ENCODE results near the gene LMX1A. TPM values are rescaled to one million over a fixed set of nuclear protein-coding genes. Genes with fewer than 3 reads are reported as not detected.

The LMX1A gene
- total RNA-seq, 1 donor from 2014 or later = 0.22 TPM

- intact Hi-C loops (cut with DNase I) = no loop called here
- DNase-seq (ENCODE audit: low spot score) = no peak
- no peak for ATAC-seq
These were observed 15.2 kb upstream of the LMX1A start for GRCh38 chr1:165371588-165372225.

GRCh38 chr1:165369255-165369848 lies 12.8 kb upstream of the LMX1A start:
- DNase-seq (ENCODE audit: low spot score) = peak; percentile 80
- peak; percentile 68 for ATAC-seq
- intact Hi-C loops (cut with DNase I) = loop anchor here (5.0 kb wide), 1 partner anchor 227 kb away; no protein-coding TSS in a partner anchor

DNA sequence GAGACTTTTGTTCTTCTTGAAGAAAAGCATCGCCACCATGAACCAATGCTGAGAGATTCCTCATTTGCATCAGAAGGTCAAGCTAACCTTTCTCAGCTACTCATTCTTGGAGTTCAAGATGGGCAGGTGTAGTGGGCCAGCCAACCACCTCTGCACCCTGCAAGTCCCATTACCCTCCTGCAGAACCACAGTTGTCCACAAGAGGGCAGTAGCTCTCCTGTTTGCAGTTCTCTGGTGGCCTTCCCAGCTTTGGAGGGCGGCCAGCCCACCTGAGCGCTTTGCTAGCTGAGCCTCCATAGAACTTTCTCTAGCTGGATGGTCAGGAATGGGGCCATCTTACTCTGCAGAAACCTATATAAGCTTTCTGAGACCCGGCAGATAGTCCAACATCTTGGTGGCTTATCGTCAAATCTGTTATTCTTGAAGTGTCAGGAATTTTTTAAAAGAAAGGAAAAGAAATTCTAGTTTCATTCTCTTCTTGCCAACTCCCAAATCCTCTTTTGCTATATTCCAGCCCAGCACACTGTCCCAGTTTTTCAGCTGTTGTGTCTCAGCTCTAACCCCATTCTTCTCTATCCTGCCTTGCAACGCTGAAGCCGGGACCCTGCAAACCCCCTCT lies 11.0 kb upstream of the LMX1A start:
- ATAC-seq = no peak
- peak; percentile 90 for DNase-seq (ENCODE audit: low spot score)
- intact Hi-C loops (cut with DNase I) = loop anchor here (5.0 kb wide), 1 partner anchor 225 kb away; no protein-coding TSS in a partner anchor

DNA sequence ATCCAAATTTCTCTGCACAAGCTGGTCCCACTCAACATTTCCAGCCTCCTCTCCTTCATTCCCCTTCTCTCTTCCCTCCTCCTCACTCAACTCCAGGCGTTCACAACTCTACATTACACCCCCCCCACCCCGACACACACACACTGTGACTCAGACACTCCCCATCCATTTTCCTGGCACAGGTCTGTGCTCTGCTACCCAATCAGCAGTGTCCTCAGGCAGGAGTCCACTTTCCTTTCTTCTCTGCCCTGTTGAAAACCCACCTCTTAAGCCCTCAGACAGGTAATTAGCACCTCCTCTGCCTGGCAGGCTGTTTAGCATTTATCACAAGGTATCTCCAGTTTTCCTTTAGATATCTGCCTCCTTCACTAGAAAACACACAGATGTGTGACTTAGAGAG lies 8.8 kb upstream of the LMX1A start:
- intact Hi-C loops (cut with DNase I) = loop anchor here (5.0 kb wide), 1 partner anchor 223 kb away; no protein-coding TSS in a partner anchor
- ATAC-seq (no peak), DNase-seq (ENCODE audit: low spot score) (no peak)

DNA sequence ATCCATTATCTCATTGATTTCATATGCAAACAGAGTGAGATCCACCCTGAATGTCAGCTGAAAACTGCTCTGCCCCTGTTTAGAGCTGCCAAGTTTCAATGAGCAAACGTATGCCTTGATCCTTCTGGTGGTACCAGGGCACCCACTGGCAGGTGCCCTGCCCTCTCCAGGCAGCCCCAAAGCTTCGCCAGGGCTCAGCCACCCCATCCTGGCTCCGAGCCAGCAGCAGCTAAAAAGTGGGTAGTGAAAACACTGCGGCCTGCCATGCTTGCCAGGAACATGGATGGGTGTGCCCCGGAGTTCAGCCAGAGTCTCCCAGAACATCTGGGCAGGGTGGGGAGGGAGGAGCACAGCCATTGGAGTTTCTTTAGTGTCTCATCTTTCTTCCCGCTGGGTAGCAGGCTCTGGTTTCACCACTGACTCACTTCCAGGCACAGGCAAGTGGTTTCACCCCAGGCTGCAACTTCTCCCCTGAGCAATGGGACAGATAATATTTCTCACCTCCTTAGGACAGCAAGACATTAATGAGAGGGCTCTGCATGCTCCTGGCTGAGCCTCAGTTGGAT lies 8.1 kb upstream of the LMX1A start:
- intact Hi-C loops (cut with DNase I) = loop anchor here (5.0 kb wide), 1 partner anchor 222 kb away; no protein-coding TSS in a partner anchor
- DNase-seq (ENCODE audit: low spot score) (no peak), ATAC-seq (peak; percentile 81)

DNA sequence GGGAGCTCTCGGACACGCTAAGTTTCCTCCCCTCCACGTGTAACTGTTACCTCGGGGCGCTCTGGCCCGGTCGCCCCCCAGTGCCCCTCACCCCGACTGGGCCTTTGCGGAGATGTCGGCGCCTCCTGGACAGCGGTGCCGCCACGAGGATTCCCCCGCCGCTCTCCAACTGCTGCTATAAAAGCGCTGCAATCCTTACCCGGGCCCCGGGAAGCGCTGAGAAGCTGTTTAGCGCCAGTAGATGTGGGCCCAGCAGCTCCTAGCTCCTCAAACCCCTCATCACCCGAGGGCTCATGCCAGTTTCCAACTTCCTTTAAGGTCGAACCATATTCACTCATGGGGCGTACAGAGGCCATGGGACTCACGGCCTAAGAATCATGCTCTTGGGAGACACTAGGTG lies 361 bp upstream of the LMX1A start:
- peak; percentile 41 for DNase-seq (ENCODE audit: low spot score)
- ATAC-seq = no peak
- intact Hi-C loops (cut with DNase I) = no loop called here

GRCh38 chr1:165355139-165355976 lies 1.2 kb downstream of the LMX1A start:
- intact Hi-C loops (cut with DNase I) = no loop called here
- ATAC-seq (peak; percentile 22), DNase-seq (ENCODE audit: low spot score) (no peak)

GRCh38 chr1:165354739-165355138 lies 1.8 kb downstream of the LMX1A start:
- DNase-seq (ENCODE audit: low spot score) (no peak), ATAC-seq (no peak)
- intact Hi-C loops (cut with DNase I) = no loop called here

DNA sequence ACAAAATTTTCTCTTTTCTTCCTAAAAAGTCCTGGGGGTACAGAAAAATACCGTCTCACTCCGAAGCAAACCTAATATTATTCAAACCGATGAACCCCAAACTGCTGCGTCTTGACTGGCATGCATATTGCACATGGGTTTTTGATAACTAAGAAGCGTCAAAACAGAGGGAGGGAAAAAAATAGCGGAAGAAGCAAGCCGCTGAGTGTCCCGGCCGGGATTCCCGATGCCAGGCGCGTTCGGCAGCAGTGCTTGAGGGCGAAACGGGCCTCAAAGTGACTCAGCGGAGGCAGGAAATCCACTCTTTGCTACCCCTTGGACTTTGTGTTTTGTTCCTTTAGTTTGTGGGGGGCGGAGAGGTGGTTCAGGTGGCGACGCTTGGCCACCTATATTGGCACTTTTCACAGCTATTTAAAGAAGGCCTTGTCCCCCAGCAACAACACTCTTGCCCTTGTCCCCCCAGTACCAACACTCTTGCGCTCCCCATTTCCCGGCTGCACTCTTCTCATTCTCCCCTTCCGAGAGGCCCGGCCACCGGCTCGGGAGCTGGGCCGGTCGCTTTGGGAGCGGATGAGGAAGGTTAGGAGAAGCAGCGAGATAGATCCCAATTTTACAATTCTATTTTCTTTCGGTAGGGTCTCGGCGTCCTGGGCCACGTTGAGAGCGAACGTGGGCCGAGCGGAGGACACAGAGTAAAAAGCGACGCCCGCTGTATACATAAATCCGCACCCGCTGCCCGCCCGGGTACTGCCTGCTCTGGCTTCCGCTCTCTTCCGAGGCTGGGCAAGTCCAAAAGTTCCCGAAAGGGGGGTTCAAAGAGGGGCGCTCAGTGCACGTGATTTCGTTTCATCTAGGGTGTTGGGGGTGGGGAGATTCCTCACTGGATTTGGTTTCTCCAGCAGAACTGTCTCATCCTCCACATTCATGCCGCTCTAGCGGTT lies 2.5 kb downstream of the LMX1A start:
- ATAC-seq (no peak), DNase-seq (ENCODE audit: low spot score) (no peak)
- intact Hi-C loops (cut with DNase I) = no loop called here

GRCh38 chr1:165352442-165353293 lies 3.8 kb downstream of the LMX1A start:
- DNase-seq (ENCODE audit: low spot score) = no peak
- ATAC-seq = no peak
- intact Hi-C loops (cut with DNase I) = no loop called here

DNA sequence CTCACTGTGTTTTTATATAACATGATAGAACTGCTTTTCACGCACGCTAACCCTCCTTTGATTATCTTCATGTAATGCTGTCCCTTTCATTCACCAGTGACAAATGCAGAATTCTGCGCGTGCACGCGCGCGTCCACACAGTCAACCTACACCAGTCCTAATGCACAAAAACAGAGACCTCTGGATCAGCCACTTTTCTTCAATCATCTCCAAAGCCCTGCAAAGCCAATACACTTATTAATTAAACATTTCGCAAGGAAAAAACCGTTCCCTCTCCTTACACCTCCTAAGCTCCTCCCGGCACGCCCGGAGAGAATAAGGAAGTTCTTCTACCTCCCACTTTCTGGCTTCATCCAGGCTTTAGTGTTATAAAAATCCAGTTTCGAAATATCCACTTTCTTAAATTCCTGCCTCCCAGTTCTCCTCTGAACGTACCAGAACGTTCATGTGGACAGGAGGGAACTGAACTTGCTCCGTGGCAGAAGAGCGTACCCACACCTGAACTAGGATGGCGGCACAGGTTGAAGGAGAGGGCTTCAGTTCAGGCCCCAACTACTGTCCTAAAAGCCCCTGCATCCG lies 4.6 kb downstream of the LMX1A start:
- intact Hi-C loops (cut with DNase I) = no loop called here
- no peak for DNase-seq (ENCODE audit: low spot score)
- no peak for ATAC-seq

GRCh38 chr1:165350840-165351239 lies 5.7 kb downstream of the LMX1A start:
- no peak for DNase-seq (ENCODE audit: low spot score)
- ATAC-seq = no peak
- intact Hi-C loops (cut with DNase I) = no loop called here

DNA sequence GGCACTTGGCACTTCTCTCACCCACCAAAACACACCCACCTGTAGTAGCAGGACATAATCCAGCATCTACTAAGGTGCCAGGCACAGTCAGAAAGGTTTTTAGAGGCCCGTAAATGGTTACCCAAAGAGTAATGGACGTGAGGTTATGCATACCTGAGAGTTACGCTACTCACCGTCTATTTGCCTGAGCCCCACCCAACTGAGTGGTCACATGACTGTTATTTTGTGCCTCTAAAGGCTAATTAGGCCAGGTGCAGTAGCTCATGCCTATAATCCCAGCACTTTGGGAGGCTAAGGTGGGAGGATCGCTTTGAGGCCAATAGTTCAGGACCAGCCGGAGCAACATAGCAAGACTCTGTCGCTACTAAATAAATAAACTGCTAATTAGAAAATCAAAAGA lies 11.0 kb downstream of the LMX1A start:
- no peak for ATAC-seq
- no peak for DNase-seq (ENCODE audit: low spot score)
- intact Hi-C loops (cut with DNase I) = no loop called here

GRCh38 chr1:165344736-165345135 lies 11.8 kb downstream of the LMX1A start:
- intact Hi-C loops (cut with DNase I) = no loop called here
- DNase-seq (ENCODE audit: low spot score) = no peak
- ATAC-seq = no peak

GRCh38 chr1:165344198-165344597 lies 12.3 kb downstream of the LMX1A start:
- DNase-seq (ENCODE audit: low spot score) (no peak), ATAC-seq (no peak)
- intact Hi-C loops (cut with DNase I) = no loop called here

- DNase-seq (ENCODE audit: low spot score) (no peak), ATAC-seq (no peak)
- intact Hi-C loops (cut with DNase I) = no loop called here
These were observed 13.9 kb downstream of the LMX1A start for GRCh38 chr1:165342587-165342986.

GRCh38 chr1:165342168-165342567 lies 14.3 kb downstream of the LMX1A start:
- intact Hi-C loops (cut with DNase I) = no loop called here
- DNase-seq (ENCODE audit: low spot score) (no peak), ATAC-seq (no peak)
